GM21390 (cell line): Measurements from ENCODE around the gene RNF224.

Experiments
- ATAC-seq: cut with Tn5 transposase; IDR thresholded peaks from one replicate; pipeline ENCODE4 v1.9.1; 2021; ENCODE audit not compliant: unreplicated experiment

RNF224 gene

DNA sequence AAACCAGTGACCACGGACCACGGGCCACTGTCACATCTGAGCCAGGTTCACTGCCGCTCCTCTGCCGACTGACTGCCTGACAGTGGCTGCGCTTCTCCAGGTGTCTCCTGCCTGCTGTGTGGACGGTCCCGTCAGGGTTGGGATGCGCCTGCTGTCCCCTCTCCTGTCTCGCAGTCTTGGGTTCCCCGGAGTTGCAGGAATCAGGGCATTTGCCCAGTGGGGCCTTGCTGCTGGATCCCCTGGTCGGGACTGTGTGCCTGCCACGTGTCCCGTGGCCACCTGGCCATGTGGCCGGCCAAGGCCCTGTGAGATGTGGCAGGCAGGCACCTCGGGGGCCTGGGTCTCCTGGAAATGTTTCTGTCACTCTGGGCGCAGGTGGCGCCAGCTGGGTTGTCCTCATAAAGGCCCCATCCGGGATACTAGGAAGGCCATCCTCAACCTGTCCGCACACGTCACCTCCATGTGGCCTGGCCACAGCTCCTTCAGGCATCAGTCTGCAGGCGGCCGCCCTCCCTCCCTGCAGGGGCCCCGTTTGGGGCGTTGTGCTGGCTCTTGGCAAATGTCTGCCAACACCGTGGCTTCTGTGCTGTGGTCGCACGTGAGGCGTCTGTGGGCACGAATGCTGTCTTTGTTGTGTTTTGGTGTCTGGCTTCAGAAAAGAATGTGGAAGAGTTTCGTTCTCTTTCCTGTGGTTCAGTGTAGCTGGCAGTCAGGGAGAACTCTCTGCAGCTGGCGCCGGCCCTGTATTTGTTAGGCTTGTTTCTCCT, 43.8 kb downstream of the RNF224 start:
- no peak for ATAC-seq

DNA sequence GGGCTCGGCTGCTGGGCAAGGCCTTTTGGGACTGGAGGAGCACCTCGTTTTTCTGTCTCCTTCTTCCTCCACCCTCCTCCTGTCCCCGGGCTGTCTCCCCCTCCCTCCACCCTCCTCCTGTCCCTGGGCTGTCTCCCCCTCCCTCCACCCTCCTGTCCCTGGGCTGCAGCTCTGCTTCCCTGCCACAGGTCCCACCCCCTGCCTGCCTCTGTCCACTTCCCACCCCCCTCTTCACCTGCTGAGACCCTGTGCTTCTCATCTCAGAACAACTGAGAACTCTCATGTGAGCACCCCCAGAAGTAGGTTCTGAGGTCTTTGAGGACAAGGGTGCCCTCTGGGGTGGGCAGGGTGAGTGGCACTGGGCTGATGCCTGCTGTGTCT, 44.4 kb downstream of the RNF224 start:
- ATAC-seq: no peak

DNA sequence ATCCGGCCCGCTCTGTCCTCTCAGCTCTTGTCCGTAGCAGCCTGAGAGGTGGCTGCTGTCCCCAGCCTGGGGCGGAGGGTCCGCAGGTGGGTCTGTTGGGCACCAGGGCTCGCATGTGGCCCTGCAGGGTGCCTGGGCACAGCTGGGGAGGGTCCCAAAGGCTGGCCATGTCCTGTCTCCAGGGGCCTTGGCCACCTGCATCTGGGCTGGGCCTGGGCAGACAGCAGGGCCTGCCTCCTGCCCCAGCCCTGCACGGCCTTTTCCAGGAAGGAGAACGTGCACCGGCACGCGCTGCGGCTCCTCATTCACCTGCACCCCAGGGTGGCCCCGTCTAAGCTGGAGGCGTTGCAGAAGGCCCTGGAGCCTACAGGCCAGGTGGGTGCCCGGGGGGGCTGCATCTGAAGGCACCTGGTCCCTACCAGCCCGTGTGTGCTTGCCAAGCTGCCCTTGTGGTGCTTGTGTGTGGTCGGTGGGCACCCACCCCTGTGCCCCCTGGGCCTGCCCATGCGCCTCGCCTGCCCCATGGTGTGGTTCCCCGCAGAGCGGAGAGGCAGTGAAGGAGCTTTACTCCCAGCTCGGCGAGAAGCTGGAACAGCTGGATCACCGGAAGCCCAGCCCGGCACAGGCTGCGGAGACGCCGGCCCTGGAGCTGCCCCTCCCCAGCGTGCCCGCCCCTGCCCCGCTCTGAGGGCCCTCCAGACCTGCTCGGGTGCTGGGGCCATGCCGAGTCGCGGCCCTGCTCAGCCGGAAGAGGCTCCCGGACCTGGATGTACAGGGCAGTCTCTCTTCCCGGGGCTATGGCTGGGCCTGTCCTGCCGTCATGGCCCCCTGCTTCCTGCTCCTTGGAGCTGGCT, 45.2 kb downstream of the RNF224 start:
- ATAC-seq: no peak

DNA sequence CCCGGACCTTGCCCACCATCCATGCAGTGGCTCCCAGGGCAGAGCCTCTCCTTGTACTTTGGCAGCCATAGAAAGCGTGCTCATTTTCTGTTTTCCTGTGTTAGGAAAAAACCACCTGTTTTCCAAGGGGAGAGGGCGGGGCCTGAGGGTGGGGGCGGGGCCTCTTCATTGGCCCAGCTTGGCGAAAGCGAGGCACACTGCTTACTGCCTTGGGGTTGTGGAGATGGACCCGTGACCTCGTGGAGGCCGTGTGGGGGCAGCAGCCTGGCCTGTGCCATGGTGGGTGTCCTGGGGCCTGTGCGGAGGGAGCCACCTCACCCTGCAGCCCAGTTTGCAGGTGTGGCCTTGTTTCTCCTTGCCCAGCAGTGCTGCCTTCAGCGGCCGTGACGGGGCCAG, 45.8 kb downstream of the RNF224 start:
- no peak for ATAC-seq

DNA sequence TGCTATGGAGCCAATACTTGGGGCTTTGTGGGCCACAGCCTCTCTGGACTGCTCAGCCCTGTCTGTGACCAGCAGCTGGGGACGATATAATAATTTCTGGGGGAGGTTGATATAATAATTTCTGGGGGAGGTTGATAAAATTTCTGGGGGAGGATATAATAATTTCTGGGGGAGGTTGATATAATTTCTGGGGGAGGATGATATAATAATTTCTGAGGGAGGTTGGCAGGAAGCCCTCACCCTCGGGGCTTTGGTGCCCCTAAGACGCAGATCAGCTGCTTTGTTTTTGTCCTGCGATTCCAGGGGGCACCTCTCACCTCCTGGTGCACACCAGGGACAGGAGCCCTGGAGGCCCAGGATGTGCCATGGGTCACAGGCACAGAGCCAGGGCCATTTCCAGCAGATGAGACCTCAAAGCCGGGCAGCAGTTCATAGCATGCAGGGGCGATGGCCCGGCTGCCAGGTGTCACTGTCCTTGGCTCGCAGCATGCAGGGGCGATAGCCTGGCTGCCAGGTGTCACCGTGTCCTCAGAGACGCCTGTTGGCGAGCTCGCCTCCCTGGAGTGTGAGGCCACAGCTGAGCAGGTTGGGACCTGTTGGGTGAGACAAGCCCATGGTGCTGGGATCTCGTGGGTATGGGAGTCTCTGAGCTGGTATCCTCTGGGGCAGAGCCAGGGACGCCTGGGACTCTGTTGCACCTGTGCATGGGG, 46.5 kb downstream of the RNF224 start:
- ATAC-seq: no peak

DNA sequence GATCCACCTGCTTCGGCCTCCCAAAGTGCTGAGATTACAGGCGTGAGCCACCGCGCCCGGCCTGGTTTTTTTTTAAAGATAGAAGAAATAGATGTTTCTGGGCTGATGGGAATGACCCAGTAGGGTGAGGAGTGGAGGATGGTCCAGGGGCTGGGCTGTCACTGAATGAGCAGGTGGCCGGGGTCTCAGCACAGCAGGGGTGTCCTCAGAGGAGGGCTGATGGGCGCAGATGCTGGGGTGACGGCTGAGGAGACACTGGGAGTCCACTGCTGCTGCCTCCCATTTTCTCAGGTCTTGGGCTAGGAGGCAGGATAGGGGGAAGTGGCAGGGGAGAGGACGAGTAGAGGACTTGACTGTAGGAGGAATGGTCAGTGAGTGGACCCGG, 47.9 kb downstream of the RNF224 start:
- ATAC-seq: no peak

DNA sequence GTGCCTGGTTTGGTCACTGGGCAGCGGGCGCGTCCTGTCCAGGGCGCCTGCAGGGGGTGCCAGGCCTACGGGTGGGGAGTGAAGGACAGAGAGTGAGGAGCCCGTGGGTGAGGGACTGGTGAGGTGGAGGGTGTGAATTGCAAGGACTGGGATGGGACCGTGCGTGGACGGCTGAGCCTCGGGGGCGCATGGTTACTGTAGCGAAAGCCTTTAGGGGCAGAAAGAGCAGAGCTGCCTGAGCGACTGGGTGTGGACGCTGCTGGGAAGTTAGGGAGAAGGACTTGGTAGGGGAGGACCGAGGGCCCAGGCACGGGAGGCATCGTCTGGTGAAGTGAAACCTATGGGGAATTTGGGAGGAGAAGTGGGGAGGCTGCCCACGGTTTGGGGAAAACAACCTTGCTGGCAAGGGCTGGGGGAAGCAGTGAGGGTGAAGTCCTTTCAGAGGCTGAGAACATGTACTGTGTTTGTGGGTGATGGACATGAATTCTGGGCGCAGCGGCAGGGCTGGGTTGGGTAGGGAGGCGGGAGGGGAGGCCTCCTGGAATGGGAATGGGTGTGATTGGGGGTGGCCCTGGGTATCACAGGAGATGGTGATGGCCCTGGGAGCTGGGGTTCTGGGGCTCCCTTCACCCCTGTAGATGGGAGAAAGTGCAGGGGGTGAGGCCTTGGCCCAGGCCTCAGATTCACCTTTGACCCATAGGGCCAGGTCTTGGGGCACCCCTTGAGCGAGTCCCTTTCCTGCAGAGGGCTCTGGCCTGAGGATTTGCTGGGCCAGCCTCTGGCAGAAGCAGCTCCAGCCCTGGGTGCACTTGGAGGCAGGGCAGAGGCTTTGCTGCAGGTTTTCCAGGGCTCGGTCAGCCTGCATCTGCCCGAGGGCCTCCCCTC, 48.5 kb downstream of the RNF224 start:
- ATAC-seq: no peak

DNA sequence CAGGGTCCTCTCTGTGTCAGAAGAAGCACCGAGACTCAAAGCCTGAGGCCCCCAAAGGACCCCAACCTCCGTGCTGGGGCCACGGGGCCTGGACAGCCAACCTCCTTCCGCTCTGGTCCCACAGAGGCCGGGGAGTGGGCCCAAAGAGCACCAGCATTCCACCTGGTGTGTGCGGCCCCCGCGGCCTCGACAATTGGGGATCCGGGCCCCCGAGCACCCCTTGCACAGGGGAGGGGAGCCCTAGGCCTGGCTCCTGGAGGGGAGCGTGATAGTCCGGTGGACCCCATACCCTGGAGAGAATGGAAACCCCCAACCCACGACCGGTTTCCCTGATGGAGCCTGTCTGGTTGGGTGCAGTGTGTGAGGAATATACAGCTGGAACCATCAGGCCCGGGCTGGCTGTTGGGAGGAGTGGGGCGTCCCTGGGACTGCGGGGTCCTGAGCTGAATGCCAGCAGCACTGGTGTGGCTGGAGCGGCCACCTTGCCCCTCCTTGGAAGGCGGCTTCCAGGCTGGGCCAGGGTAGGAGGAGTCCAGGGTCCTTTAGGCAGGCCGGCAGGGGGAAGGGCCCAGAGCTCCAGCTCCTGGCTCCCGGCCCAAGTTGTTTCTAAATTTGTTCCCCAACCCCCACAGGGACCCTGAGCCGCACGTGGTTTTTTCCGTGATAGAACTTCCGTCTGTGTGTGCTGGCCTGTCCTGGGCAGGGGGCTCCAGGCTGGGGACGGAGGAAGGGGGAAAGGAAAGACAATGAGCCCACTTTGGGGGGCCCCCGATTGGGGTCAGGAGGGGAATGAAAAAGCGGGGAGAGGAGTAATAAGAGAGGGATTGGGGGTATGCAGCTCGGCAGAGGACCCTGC, 49.4 kb downstream of the RNF224 start:
- ATAC-seq: peak; percentile 17

DNA sequence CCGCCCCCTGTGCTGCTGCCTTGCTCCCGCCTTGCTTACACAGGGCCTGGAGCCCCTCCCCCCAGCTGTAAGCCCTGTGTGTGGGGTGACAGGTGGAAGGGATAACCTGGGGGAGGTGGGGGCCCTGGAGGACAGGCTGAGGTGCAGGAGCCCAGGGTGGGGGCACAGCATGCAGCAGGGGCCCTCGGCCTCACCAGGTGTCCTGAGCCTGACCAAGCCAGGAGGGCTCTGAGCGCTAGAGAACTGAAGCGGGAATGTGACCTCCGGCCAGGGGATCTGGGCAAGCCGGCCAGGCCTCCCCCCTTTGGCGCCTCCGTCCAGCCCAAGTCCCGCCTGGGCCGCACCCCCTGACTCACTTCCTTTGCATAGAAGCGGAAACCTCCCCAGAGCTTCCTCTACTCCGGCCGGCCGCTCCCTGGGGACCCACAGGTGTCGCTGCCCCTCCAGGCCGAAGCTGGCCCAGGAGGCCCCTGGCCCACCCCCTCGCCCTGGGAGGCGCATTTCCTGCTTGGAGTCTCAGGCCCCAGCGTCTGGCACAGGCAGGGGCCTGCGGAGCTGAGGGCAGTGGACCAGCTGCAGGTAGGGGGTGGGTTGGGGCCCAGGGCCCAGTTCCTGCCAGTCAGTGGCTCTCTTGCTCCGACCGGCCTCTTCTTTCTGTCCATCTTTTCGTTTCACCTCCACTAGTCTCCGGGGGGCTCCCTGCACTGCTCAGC, 50.2 kb downstream of the RNF224 start, which contains the start of gene TOR4A:
TSS of gene TOR4A (plus strand) at position 398 of the 713 bp plus-strand sequence. CDS start 964 bp downstream, outside the sequence.
- peak; percentile 75 for ATAC-seq

DNA sequence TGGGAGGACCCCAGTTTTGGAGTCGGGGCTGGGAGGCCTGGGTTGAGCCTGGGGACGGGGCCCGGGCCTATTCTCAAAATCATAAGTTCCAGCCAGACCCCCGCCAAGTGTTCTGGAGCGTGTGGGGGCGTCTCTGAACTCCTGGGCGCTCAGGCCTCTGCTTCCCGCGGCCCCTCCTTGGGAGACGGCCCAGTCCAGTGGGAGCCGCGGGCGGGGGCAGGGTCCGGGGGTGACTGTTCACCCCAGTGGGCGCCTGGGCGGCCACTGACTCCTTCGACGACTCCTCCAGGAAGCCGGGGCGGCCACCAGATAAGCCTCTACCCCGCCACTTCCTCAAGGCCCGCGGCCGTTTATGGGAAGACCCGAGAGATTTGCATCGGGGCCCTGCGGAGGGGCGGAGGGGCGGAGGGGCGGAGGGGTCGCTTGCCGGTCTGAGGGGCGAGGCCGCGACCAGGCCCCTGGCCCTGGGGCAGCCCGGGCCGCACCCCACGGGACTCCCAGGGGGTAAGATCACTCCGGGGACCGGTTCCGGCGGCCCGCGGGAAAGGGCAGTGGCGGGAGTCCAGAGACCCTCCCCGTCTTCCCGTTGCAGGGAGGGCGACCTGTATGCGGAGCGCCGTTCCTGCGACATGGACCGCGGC, 50.9 kb downstream of the RNF224 start:
- ATAC-seq: no peak
